ENCODE measurements around the gene TPGS1.

DNA sequence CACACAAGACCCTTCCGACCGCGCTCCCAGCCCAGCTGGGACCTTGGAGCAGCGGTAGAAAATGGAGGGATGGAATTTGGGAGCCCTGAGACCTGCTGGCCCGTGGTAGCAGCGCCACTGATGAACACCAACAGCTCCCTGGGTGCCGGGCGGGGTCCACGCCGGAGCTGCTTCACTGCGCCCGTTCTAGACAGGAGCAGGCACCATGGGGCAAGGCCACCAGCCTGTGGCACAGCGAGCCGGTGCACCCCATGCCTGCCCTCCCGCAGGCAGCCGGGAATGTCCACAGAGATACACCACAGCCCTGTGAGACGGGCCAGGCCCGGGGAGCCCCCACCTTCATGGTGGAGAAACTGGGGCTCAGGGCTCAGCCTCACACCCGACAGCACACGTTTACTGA lies 36.6 kb upstream of the TPGS1 start:
- TF ChIP-seq, protein P1, sequence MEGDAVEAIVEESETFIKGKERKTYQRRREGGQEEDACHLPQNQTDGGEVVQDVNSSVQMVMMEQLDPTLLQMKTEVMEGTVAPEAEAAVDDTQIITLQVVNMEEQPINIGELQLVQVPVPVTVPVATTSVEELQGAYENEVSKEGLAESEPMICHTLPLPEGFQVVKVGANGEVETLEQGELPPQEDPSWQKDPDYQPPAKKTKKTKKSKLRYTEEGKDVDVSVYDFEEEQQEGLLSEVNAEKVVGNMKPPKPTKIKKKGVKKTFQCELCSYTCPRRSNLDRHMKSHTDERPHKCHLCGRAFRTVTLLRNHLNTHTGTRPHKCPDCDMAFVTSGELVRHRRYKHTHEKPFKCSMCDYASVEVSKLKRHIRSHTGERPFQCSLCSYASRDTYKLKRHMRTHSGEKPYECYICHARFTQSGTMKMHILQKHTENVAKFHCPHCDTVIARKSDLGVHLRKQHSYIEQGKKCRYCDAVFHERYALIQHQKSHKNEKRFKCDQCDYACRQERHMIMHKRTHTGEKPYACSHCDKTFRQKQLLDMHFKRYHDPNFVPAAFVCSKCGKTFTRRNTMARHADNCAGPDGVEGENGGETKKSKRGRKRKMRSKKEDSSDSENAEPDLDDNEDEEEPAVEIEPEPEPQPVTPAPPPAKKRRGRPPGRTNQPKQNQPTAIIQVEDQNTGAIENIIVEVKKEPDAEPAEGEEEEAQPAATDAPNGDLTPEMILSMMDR (IDR thresholded peaks at IDR 0.05) = no peak
- no peak for TF ChIP-seq POLR2A (IDR thresholded peaks at IDR 0.05)

Data from testis (tissue), 2 donors.